Suppressor macrophage treated with lipopolysaccharide for 1 hour (primary cell): ENCODE results near the gene NDEL1.

Experiments
- DNase-seq, 3 donors: peaks; one replicate each; pipeline ENCODE4 v3.0.0-alpha.2; 2020 to 2022

NDEL1 gene

GRCh38 chr17:8417806-8418205 lies 17.9 kb upstream of the NDEL1 start:
- DNase-seq, result peak; percentile 71 to 77 (median 76)

GRCh38 chr17:8418471-8418870 lies 17.2 kb upstream of the NDEL1 start:
- DNase-seq, result no peak

- peak in 1 of 3 donors; percentile 20 for DNase-seq
These were observed 16.4 kb upstream of the NDEL1 start for GRCh38 chr17:8419305-8419704.

GRCh38 chr17:8420041-8420934 lies 15.4 kb upstream of the NDEL1 start:
- peak; percentile 75 to 92 (median 88) for DNase-seq

DNA sequence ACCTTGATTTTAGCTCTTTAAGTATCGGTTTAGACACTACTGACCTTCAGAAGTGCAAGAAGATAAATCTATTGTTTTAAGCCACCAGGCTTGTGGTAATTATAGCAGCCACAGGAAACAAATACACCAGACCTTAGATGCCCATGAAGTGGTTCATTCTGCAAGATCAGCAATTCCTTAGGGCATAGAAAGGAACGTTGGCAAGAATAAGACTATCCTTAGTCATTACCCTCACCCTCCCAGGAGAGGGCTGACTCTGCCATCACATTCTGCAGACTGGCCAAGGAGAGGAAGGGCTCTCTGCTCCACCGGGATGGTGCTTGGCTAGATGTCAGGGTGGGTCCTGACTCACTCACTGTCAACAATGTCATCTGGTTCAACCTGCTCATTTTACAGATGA lies 14.1 kb upstream of the NDEL1 start:
- peak; percentile 14 to 47 (median 32) for DNase-seq

DNA sequence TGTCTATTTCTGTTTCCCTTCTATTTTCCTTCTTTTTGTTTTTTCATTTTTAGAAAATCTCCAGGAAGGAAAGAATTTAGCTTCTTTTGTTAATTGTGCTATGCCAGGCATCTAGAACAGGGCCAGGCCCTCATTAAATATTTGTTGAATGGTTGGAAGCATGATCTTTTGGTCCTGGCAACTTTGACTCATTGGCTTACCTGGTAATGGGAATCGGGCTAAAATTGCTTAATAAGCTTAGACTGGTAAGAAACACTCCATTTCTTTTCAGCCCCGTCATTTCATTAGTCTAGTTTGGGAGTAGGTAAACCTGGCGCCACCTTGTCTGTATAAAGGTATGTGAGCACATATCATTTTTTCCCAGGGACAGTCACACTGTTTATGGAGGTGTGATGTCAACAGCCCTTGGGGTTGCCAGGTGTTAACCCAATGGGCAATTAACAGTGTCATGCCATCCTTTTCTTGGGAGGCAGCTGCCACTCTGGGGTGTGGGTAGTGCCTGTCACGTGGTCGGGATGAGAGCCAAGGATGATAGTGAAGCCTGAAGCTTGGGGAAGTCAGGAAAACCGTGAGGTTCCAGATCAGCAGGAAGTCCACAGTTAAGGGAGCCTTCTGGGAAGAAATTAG lies 9.5 kb upstream of the NDEL1 start:
- DNase-seq, result no peak

GRCh38 chr17:8426802-8427201 lies 8.9 kb upstream of the NDEL1 start:
- no peak for DNase-seq

- no peak for DNase-seq
These were observed 4.7 kb upstream of the NDEL1 start for GRCh38 chr17:8430966-8431365.

DNA sequence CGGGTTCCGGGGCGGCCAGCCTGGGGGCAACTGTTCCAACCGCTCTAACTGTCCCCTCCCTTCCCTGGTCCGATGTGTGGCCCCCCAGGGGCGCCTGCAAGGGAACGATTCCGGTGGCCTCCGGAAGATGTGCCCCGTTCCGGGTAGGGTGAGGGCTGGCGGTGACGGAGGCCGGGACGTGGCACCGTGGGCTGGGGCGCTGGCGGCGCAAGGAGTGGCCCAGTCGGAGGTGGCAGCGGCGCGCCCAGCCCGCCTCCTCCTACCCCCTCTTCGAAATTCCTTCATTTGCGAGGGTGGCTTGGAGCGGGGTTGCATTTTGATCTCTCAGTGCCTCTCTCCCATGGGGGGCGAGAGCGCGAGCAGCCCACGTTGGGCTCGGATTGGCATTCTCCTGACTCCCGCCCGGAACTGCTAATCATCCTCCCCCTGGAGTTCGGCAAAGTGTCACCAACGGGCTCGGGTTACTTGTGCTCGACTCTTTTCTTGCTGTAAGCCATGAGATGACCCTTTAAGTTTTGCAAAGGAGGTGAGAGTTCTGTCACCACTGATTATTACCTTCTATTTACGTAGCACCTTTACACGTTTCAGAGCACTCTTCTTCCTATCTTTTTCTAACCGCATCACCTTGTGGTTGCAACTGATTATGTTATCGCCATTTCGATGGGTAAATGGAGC lies 622 bp downstream of the NDEL1 start:
- peak; percentile 70 to 87 (median 77) for DNase-seq

DNA sequence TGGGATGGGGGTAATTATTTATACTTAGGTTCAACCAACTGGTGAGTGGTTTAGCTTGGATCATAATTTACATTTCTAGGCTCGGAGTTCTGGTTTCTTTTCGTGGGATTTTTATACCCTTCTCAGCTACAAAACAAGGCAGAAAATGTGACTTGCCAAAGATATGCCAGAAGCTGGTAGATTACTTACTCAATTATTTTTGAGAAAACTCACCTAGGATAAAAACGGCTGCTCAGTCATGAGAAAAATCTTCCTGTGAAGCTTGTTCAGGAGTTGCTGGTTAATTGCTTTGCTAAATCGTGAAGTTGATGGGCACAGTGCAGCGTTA lies 1.1 kb downstream of the NDEL1 start:
- no peak for DNase-seq

- no peak for DNase-seq
These were observed 2.8 kb downstream of the NDEL1 start for GRCh38 chr17:8438441-8438840.

- no peak for DNase-seq
These were observed 4.0 kb downstream of the NDEL1 start for GRCh38 chr17:8439681-8440080.

DNA sequence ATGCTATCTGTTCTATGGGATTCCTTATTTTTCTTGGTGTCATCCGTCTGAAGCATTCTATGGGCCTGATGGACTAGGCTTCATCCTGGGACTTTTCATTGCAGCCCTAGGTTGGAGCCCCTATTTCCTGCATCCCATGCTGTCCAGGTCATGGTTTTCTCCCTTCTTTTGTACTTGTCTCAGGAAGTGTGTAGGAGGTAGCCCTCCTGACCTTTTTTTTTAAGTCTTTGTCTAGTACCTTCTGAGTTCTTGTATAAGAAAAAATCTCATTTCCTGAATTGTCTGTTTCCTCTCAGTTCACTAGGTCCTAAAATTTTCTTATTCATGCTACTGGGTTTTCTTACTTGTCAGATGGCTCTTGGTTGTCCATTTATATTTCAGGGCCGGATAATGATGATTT lies 6.0 kb downstream of the NDEL1 start:
- peak in 2 of 3 donors; percentile 15 to 25 for DNase-seq

GRCh38 chr17:8442310-8442709 lies 6.6 kb downstream of the NDEL1 start:
- no peak for DNase-seq

DNA sequence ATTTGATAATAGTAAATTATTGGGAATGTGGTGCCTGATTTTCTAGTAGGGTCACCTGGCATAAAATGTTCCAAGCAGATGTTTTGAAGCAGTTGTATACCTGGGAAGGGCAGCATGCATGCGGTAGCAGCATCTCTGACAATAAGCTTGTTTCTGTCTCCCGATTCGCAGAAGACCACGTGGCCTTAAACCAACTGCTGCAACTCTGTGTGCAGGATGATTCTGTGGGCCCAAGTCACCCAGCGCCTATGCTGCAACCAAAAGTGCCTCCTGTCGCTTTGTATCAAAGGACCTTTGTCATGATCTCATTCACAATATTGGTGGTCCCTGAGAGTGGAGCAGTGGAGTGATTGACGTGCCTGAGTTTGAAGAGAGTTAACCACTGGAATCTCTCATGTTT lies 8.1 kb downstream of the NDEL1 start:
- no peak for DNase-seq

- no peak for DNase-seq
These were observed 8.8 kb downstream of the NDEL1 start for GRCh38 chr17:8444494-8444893.

- no peak for DNase-seq
These were observed 9.9 kb downstream of the NDEL1 start for GRCh38 chr17:8445536-8445935.

GRCh38 chr17:8447799-8448198 lies 12.1 kb downstream of the NDEL1 start:
- no peak for DNase-seq

GRCh38 chr17:8448310-8448709 lies 12.6 kb downstream of the NDEL1 start:
- no peak for DNase-seq

DNA sequence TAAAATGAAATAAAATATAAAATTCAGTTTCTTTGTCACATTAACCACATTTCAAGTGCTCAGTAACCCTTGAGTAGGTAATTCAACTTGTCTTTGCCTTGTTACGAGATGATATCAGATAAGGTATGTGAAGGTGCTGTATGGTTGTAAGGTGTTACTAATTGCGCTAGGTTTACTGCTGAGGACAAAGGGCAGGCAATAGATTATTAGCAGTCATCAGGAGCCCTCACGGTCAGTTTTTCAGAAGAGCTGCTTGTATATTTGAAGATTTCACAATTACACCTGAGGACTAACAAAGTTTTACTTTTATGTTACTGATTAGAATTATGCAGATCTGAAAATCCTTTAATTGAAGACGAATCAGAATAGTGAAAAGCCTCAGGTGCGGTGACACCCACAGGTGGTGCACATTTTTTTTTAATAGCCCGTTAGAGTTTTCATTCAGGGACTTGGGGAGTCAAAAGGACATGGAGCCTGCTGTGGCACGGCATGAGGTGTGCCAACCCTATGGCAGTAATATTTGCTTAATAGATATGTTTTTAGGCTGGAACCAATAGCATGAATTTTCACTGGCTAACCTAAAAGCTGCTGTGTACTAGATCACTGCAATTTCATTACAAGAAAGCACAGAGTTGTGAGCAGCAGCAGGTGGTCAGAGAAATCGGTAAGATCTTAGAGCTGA lies 16.4 kb downstream of the NDEL1 start:
- no peak for DNase-seq

DNA sequence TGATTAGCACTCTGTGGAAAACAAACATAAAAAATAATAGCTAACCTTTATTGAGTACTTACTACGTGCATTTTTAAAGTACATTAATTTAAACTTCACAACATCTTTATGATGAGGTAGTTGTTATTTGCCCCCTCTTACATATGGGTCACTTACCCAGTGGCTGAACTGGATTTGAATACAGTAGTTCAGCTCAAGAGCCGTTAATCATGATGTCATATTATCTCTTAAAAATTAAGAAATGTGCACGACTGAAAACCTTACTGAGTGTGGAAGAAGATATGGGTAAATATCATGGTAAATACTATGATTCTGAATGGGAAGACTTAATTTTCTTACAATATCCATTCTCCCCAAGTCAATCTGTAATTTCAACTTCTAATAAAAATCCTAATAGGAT lies 17.6 kb downstream of the NDEL1 start:
- DNase-seq, result no peak

GRCh38 chr17:8455665-8456209 lies 20.1 kb downstream of the NDEL1 start:
- no peak for DNase-seq

DNA sequence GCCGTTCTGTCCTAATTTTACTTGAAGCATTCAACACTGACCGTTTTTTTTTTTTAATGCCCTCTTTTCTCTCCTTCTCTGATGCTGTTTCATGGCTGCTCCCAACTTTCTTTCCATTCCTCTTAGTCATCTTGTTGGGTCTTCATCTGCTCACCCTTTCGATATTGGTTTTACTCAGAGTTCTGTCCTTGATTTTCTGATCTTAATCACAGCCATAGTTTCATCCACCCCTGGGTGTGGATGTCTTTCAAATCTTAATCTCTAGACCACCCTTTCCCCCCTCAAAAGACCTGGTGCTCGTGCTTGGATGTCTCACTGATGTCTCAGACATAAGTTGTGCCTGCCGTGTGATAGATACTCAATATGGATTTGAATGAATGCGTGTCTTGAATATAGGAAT lies 22.4 kb downstream of the NDEL1 start:
- DNase-seq, result no peak
